Renal pelvis (tissue), 4 donors: ENCODE data around the gene KRTAP10-7. TPM values are rescaled to one million over a fixed set of nuclear protein-coding genes. Genes with fewer than 3 reads are reported as not detected.
"Not testable (repeated sequence)": the region's sequence is repeated elsewhere in the genome, so short reads cannot be mapped to it uniquely, and the experiment has no call there.

Source experiments
- DNase-seq: peaks from one replicate; pipeline ENCODE4 v3.0.0-alpha.2; 2013
- polyA plus RNA-seq, 3 donors: library from polyadenylated mRNA; unstranded; fragments of 120-200 nt; gene quantifications; one replicate each; pipeline ENCODE4 v1.2.1, GENCODE V29; 2013; ENCODE audit not compliant: insufficient read length in 3 of 3

Gene KRTAP10-7
- polyA plus RNA-seq, 3 donors = not detected

GRCh38 chr21:44590311-44590721, 10.1 kb upstream of the KRTAP10-7 start:
- DNase-seq = no peak

- not testable (repeated sequence) for DNase-seq
Observed at GRCh38 chr21:44590897-44591800, 9.2 kb upstream of the KRTAP10-7 start.

- not testable (repeated sequence) for DNase-seq
Observed at GRCh38 chr21:44591801-44592130, 8.6 kb upstream of the KRTAP10-7 start.

- no peak for DNase-seq
Observed at GRCh38 chr21:44592446-44593311, 7.7 kb upstream of the KRTAP10-7 start, which contains the start of gene KRTAP10-6. Gene KRTAP10-6 (minus strand): TSS chr21:44592505. CDS start chr21:44592484, 21 bp downstream.

GRCh38 chr21:44593598-44594405, 6.6 kb upstream of the KRTAP10-7 start:
- DNase-seq = no peak

- no peak for DNase-seq
Observed at GRCh38 chr21:44594406-44594916, 5.9 kb upstream of the KRTAP10-7 start.

GRCh38 chr21:44595524-44595923, 4.9 kb upstream of the KRTAP10-7 start:
- DNase-seq = no peak

- no peak for DNase-seq
Observed at GRCh38 chr21:44596068-44596725, 4.2 kb upstream of the KRTAP10-7 start.

- no peak for DNase-seq
Observed at GRCh38 chr21:44598061-44598460, 2.3 kb upstream of the KRTAP10-7 start.

- no peak for DNase-seq
Observed at GRCh38 chr21:44599264-44600029, 950 bp upstream of the KRTAP10-7 start.

GRCh38 chr21:44601091-44601490, 694 bp downstream of the KRTAP10-7 start:
- not testable (repeated sequence) for DNase-seq

- DNase-seq = no peak
Observed at GRCh38 chr21:44601596-44602462, 1.4 kb downstream of the KRTAP10-7 start.

- no peak for DNase-seq
Observed at GRCh38 chr21:44602463-44602850, 2.1 kb downstream of the KRTAP10-7 start.

GRCh38 chr21:44603109-44603875, 2.9 kb downstream of the KRTAP10-7 start:
- DNase-seq = no peak

- DNase-seq = no peak
Observed at GRCh38 chr21:44603911-44604310, 3.5 kb downstream of the KRTAP10-7 start.

- DNase-seq = no peak
Observed at GRCh38 chr21:44606495-44606894, 6.1 kb downstream of the KRTAP10-7 start.

- DNase-seq = no peak
Observed at GRCh38 chr21:44609193-44609592, 8.8 kb downstream of the KRTAP10-7 start.

- DNase-seq = not testable (repeated sequence)
Observed at GRCh38 chr21:44610157-44610843, 9.9 kb downstream of the KRTAP10-7 start.
